CD4-positive, alpha-beta T cell treated with Interleukin-6 for 4 hours (primary cell): ENCODE results near the gene CAMTA1.

ENCODE experiments used
- DNase-seq: peaks from one replicate; pipeline ENCODE4 v3.0.0-alpha.2; 2020; ENCODE audit warnings: mixed read lengths

Gene CAMTA1

DNA sequence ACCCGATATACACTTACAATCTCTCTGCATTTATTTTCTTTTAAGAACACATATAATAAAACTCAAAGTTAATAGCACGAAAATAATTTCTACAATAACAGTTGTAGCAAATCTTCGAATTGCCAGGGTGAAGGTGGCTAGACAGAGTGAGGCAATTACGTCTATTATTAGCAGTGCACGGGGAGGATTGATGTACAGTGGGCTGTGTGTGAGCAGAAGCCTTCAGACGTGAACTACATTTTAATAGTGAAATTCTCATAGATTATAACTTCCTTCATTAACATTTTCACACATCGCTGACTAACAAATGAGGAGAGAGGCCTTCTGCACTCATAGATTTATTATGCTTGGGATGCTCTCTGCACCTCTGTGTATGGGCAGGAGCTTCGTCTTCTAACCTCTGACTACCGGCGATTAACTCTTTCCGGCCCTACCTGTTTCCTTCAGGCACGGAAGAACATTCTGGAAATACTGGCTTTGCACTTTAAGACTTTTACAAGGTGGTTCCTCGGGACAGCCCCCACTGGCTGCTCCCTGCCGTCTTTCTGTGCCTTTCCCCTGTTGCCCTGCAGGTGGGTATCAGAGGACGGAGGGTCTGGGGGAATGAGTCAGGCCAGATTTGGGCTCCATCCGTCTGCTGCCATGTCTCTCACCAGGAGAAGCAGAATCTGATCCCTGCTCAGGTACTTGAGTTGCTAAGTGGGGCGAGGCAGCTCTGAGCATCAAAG is 200.5 kb downstream of the CAMTA1 start:
- no peak for DNase-seq

DNA sequence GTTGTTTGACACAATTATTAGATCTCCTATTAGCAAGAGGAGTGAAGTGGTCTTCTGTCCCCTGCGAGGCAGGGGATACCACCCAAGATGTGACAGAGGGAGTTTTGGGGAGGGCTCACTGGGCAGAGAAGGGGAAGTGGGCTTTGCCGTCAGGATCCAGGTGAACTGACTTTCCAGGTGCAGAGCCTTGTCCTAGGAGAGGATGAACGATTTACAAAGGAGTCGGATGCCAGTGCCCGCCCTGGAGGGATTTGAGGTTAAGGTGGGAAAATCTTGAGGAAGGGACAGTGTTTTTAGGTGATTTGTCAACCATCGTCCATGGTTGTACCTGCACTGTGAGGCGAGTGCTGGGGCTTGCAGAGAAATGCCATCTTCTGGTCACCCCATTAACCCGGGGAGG is 201.0 kb downstream of the CAMTA1 start:
- DNase-seq, result no peak

DNA sequence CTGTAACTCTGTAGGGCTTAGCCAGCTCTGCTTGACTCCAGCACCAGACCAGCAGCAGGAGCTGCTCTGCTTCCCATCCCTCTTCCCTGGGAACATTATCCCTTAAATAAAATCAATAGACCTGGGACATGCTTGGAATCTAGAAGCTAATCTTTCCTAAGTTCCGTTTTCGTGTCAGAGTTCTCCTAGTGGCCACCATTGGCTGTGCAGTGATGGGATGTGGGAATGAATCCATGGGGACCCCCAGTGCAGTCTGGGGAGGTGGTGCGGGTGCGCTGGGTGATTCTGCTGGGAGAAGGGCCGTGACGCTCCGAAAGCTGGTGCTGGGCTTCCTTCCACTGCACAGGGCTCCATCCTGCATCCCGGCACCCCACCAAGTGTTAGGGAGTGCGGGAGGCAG is 202.7 kb downstream of the CAMTA1 start:
- DNase-seq, result no peak

DNA sequence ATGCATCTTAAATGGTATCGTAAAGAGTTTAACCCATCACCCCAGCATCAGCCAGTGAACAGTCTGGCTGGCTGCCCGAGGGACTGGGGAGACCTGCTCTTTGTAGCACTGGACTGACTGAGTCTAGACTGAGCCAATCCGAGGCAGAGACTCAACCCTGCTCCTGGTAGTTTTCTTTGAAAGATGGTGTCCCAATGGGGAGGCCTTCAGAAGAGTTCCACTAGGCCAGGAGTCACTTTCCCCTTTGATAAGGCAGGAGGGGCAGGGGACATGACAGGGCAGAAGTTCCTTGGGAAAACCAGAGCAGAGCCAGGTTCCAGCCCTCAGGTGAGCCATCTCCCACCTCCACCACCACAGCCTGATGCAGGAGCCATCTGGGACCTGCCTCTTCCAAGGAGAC is 203.5 kb downstream of the CAMTA1 start:
- no peak for DNase-seq

DNA sequence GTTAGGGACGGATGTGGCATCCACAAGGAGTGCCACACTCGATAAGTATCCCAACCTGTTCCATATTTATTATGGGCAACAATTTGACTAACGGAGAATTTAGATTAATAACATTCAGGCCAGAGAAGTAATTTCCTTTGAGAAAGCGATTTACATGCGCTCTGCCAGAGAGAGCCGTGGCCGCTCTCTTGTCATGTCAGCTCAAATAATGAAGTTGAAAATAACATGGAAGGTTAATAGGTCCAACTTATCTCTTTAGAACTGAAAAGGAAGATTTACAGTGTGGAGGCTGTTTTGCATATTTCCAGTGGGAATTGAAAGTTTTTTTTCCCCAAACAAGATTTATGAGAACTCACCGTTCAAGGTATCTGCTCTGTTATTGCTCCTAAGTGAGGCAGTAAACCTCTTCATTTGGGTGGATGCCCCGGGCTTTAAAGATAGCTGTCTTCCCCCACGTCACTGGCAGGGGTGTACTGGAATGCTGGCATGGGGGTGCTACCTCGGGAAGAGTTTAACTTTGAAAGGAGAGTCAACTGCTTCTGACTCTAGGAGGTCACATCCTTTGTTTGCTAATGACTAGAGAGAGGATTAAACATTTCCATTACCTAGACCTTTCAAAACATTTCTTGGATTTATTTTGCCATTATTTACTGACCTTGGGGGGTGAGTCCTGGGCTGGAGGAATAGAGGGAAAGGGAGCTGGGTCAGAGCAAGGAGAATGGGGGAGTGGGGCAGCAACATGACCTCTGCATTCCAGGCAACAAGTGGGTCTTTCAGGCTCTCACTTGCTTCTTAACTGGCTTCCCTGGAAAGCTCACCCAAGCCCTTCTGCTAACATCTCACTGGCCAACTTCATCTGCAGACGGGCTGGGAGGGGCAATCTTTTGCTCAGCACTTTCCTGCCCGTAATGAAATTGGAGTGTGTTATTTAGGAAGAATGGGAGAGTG is 204.2 kb downstream of the CAMTA1 start:
- DNase-seq, result no peak

DNA sequence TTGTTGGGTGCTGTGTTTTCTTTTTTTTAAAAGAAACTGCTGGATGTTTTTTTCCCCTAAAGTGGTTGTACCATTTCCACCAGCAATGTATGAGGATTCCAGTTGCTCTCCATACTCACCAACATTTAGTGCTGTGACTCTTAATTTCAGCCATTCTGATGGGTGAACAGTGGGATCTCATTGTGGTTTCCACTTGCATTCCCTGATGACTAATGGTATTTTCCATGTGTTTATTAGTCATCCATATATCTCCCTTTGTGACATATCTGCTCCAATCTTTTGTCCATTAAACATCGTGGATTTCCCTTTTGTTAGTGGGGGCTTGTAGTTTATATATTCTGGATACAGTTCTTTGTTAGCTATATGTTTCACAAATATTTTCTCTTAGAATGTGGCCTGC is 206.0 kb downstream of the CAMTA1 start:
- no peak for DNase-seq

DNA sequence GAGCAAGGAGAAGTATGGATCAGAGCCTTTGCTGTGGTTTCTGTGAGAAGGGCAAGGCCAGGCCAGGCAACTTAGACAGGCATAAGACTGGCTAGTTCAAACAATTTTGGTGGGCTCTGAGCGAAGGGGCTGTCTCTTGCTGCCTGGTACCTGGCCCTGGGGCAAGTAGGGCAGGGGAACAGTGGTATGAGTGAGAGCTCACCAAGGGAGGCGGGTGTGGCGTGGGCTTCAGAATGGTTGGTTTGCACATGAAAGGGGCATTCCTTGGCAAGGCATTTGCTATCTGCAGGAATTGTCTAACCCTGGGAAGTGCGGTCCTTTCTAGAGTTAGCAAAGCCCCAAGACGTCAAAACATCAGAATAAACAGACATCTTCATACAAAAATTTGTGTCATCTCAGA is 210.5 kb downstream of the CAMTA1 start:
- DNase-seq, result no peak

DNA sequence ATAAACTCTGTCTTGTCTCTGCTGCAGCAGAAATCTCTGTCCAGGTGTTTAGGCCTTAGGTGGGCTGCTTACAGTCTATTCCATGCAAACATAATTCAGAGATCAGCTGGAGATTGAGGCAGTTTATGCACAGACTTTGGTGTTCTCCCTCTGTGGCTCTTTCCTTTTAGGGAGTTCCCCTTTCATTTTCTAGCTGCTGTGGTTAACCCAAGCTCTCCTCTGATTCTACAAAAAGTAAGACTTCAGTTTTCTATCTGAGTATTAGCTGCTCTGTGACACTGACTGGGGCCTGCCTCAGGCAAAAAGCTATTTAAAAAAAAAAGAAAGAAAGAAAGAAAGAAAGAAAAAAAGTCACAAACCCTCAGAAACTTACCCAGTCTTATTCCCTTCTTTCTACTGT is 211.1 kb downstream of the CAMTA1 start:
- no peak for DNase-seq

DNA sequence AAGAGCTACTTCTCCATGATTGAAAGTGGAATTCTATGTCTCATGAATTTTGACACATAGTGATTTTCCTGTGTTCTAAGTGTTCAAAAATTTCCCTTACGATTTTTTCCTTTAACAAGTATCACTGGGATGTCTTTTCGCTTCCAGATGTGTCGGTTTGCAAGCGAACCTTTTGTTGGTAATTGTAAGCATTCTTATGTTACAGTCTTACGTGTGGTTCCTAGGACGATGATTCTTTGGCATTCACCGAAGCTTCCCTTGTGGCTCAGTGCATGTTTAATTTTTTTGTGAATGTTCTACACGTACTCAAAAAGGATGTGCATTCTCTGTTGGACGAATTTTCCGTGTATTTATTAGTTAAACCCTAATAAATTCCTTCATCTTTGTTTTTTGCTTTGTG is 211.6 kb downstream of the CAMTA1 start:
- DNase-seq, result no peak

DNA sequence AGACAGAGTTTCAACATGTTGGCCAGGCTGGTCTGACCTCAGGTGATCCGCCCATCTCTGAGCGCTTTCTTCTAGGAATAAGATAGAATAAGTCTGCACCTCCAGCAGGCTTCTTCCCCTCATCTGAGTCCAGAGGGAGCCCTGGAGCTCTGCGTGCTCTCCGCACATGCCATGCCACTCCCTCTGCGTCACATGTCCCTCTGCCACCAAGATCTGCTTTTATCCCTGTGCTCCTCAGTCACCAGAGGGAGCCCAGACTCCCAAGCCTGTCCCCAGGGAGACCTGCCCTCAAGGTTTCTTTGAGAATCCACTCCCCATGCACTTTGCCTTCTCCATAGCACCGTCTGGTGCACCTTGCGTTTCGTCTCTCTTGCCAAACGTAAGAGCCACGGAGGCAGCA is 213.0 kb downstream of the CAMTA1 start:
- DNase-seq, result no peak

DNA sequence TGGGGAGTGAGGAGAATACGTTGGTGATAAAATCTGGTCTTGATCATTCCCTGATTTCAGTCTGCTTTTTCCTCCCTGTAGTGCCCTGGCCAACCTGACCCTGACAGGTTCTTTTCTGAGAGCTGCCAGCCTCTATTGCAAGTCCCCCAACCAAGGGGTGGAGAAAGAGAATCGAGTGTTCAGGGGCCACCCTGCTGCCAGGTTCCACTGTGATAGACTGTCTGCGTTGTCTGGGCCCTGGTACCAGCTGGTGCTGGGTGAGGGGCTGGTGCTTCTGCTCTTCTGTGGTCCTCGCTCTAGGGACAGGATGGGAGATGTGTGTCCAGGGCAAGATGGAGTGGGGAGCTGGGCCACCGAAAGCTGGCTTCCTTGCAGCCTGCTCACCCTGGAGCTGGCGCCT is 214.6 kb downstream of the CAMTA1 start:
- no peak for DNase-seq

DNA sequence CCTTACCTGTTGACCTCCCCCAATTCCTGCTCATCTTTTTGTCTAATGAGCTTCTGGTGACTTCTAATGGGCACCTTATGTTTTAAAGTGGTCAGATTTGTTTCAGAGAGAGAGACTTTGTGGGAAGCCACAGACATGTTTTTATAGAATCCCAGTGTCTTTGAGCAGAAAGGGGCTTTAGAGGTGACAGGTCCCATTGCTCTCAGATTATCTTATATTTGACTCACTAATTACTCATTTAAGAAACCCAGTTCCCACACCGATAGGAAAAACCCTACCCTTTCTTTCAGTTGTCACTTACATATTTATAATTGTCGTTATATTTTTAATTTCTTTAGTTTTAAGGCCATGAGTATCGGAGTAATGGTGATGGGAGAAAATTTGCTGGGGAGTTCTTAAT is 215.5 kb downstream of the CAMTA1 start:
- DNase-seq, result no peak

DNA sequence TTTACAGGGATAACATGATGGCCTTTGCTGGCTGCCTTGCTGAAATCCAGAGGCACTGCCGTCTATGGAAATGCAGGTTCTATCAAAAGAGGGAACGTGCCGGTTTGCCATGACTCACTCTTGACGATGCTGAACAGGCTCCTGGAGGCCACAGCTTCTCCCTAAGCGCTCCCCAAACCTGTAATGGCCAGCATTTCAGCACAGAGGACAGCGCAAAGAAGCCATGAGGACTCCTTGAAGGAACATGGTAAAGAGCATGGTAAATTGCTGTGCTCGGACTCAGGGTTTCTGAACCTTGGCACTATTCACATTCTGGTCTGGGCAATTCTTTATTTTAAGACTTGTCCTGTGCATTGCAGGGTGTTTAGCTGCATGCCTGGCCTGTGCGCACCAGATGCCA is 217.5 kb downstream of the CAMTA1 start:
- no peak for DNase-seq

DNA sequence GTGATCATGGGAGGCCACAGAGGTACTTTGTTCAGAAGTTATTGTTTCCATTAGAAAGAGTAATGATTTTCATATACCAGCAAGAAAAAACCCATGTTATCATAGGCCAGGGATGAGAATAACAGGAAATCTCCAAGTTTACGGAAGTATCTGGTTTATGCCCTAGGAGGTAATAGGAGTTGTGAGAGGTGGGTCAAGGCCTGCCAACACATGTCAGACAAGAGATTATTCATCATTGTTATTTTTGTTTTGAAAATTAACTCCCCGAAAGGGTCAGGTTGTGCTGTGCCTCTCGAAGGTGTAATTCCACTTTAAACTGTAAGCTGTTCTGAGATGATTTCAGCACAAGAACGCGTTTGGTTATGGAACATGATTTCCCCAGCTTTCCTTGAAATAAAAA is 218.4 kb downstream of the CAMTA1 start:
- DNase-seq, result no peak

DNA sequence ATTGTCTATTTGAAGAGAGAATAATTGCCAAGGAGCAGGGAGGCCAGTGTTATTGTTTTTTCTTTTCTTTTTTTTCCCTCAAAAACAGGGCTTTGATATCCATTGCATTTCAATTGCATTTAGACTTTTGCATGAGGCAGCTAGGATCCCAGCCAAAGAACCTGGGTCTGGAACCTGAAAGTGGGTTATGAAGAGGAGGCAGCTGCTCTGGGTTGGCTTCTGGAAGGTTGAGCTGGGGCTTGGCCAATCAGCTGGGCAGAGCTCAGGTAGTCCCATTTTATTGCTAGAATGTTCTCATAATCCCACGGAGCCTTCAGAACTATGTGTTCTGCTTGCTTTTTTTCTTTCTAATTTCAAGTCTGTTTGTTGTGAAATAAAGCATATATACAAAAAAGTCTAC is 218.9 kb downstream of the CAMTA1 start:
- no peak for DNase-seq

DNA sequence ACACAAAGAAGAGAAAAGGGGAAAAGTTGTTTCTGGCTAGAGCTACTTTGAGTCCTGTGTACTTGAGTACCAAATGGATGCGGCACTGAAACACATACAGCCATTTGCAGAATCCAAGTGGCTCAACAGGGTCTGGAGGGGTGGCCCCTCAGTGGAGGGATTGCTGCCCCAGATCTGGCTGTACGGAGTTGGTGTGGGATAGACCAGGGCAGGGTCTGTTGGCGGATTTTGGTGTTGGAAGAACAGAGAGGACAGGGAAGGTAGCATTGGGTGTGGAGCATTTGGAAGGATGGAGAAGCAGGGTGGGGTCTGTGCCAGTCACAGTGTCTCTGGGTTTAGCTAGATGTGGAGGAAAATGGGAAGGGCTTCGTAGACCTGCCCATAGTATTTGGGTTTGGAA is 220.5 kb downstream of the CAMTA1 start:
- DNase-seq, result no peak

DNA sequence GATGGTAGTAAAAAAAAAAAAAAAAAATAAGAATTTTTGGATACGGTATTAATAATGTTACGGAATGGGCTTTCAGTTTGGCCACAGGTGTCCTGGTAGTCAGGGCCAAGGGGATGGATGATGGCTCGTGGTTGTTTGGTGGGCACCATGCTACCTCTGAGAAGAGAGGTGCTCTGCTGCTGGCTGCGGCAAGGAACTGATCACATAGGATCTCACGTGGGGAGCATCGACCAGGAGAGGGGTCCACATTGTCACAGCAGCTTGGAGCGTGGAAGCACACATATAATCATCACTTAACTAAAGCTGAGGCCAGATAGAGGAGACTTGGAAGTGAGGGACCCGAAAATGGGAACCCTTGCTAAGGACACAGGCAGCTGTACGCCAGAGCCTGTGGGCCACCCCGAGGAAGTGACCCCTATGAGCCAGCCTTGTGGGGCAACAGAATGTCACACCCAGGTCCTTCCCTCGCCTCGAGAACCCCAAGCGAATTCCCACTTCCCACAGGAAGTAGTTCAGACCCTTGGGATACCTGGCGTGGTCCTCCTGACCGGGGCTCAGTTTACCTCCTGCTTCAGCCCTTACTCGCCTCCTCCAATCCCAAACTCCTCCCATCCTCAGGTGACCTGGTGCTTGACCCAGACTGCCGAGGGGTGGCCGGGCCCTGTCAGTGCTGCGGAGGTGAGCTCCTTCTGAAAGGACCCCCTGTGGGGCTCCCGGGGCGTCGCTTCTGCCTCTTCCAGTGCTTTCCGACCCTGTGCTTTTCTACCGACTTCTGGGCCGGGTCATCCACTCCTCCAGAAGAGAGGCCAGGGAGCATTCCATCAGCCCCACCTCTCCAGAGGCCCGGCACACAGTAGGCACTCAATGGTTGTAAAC is 222.0 kb downstream of the CAMTA1 start:
- DNase-seq, result no peak

DNA sequence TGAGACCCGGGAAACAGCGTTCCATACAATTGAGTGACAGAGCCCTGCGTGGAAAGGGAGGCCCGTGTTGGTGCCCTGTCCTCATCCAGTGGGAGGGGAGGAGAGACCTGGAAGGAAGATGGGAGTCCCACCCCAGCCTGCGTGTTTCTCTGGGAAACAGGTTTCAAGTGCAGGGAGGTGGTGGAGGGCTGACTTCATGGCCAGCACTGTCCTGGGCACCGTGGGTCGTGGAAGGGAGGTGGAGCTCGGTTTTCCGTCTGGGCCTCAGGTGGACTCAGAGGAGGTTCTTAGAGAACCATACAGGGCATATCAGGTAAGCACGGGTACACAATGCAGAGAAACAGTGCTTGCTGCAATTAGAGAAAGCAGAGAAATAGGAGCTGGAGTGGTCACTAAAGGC is 222.6 kb downstream of the CAMTA1 start:
- DNase-seq, result no peak

DNA sequence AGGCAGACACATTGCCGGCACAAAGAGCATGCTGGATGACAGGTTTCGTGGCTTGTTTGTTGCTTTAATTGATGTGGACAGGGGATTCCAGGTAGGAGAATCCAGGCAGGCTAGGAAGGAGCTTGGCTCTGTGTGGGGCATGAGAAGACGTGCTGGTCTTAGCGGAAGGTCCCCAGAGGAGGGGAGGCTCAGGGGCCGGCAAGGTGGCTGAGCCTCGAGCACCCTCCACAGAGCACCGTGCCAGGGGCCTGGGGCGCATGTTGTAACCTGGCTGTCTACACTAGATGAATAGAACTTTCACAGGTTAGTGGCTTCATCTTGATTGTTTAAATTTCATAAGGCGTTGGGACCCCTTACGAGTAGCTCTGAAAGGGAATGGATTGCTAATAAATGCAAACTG is 223.1 kb downstream of the CAMTA1 start:
- DNase-seq, result no peak

DNA sequence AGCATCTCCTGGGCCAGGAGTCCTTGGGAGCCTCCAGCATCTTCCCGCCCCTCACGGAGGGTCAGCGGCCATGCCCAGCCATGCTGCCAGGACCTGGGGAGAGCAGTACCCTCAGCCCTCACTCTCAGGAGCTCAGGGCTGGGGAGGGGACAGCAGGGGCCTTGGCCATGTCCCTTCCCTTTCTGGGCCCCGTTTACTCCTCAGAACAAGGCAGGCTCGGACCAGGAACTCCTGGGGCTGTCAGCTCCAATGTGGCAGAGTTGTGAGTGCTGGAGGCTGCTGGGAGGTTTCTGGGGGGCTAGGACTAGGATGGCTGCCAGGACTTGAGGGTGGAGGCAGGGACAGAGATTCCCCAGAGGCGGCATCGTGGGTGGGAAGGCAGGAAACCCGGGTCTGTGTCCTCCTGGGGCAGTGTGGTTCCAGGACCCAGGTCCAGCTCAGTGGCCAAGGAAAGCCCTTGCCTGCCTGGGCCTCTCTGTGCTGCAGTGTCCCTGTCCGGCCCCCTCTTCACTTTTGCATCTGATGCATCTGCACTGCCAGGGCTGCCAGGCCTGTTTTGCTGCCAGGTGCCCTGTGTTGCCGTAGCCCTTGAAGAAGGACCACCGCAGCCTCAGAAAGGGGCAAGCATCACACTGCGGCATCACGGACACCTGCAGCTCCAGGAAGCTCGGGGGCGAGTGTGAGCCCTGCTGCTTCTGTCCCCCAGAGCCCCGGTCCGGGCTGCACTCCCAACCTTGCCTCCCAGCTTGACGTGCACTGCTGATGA is 223.9 kb downstream of the CAMTA1 start:
- no peak for DNase-seq

DNA sequence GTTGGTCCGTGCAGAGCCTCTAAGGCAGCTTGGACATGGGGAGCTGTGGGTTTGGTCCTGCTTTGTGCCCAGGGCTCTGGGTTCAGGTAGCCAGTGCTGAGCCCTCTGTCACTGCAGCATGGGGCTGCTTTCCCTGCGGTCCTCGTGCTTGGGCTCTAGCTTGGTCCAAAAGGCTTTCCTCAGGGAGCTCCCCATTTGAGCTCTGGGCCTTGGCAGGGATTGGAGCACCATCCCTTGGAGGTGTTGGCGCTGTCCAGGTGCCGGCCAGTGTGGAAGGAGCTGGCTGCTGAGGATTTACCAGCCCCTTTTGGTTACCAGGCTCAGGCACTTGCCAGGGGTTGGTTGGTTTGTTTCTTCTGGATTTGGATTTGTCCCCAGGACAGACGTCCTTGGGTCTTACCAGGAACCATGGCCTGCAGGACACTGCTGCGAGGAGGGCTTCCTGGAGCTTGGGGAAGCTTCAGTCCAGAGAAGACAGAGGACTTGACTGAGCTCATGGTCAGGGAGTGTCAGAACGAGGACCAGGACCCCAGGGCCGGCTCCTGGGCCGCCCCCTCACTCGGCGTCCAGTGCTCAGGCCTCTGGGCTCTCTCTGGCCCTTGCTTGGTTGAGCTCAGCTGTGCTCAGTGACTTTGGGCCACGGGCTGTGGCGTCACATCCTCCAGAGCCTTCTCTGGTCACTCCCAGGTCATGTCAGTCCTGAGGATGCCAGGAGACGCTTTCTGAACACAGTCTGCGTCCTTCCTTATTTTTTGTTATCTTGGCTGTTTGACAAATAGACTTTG is 224.7 kb downstream of the CAMTA1 start:
- no peak for DNase-seq
